ENCODE data around the gene RRP9.

RRP9 gene

GRCh38 chr3:51974277-51974962 is 32.7 kb upstream of the RRP9 start:
- FAIRE-seq (peak; percentile 21), DNase-seq (ENCODE audit: insufficient read length, low spot score) (no peak)

- FAIRE-seq = no peak
Measured at GRCh38 chr3:51971350-51971749, 29.6 kb upstream of the RRP9 start.

GRCh38 chr3:51970606-51971300 is 29.0 kb upstream of the RRP9 start:
- FAIRE-seq = no peak

More at GRCh38 chr3:51971350-51971749, 29.6 kb upstream of the RRP9 start:
- DNase-seq (ENCODE audit: insufficient read length, low spot score) = no peak

GRCh38 chr3:51969841-51970240 is 28.1 kb upstream of the RRP9 start:
- no peak for DNase-seq (ENCODE audit: insufficient read length, low spot score)
- no peak for FAIRE-seq

More at GRCh38 chr3:51970606-51971300, 29.0 kb upstream of the RRP9 start:
- DNase-seq (ENCODE audit: insufficient read length, low spot score) = no peak

GRCh38 chr3:51968883-51969678 is 27.4 kb upstream of the RRP9 start:
- DNase-seq (ENCODE audit: insufficient read length, low spot score) (no peak), FAIRE-seq (no peak)

- FAIRE-seq (peak; percentile 42), DNase-seq (ENCODE audit: insufficient read length, low spot score) (no peak)
Measured at GRCh38 chr3:51968170-51968775, 26.6 kb upstream of the RRP9 start.

- DNase-seq (ENCODE audit: insufficient read length, low spot score) (peak; percentile 53), FAIRE-seq (no peak)
Measured at GRCh38 chr3:51967384-51968169, 25.9 kb upstream of the RRP9 start, which contains the start of gene PCBP4. Gene PCBP4 (minus strand): TSS chr3:51967454. CDS start chr3:51961240, 6,214 bp downstream.

GRCh38 chr3:51966922-51967383 is 25.2 kb upstream of the RRP9 start:
- DNase-seq (ENCODE audit: insufficient read length, low spot score) (no peak), FAIRE-seq (no peak)

GRCh38 chr3:51966486-51966885 is 24.8 kb upstream of the RRP9 start:
- no peak for FAIRE-seq
- no peak for DNase-seq (ENCODE audit: insufficient read length, low spot score)

GRCh38 chr3:51966016-51966415 is 24.3 kb upstream of the RRP9 start:
- no peak for FAIRE-seq
- no peak for DNase-seq (ENCODE audit: insufficient read length, low spot score)

- FAIRE-seq = no peak
- no peak for DNase-seq (ENCODE audit: insufficient read length, low spot score)
Measured at GRCh38 chr3:51964521-51964920, 22.8 kb upstream of the RRP9 start.

- DNase-seq (ENCODE audit: insufficient read length, low spot score) (no peak), FAIRE-seq (no peak)
Measured at GRCh38 chr3:51963951-51964451, 22.3 kb upstream of the RRP9 start.

- DNase-seq (ENCODE audit: insufficient read length, low spot score) (no peak), FAIRE-seq (no peak)
Measured at GRCh38 chr3:51962854-51963530, 21.3 kb upstream of the RRP9 start.

- FAIRE-seq (no peak), DNase-seq (ENCODE audit: insufficient read length, low spot score) (no peak)
Measured at GRCh38 chr3:51961602-51962569, 20.2 kb upstream of the RRP9 start.

GRCh38 chr3:51961011-51961410 is 19.3 kb upstream of the RRP9 start:
- FAIRE-seq (no peak), DNase-seq (ENCODE audit: insufficient read length, low spot score) (no peak)

GRCh38 chr3:51960386-51960785 is 18.7 kb upstream of the RRP9 start:
- no peak for DNase-seq (ENCODE audit: insufficient read length, low spot score)
- FAIRE-seq = no peak

GRCh38 chr3:51959651-51960050 is 17.9 kb upstream of the RRP9 start:
- no peak for FAIRE-seq
- no peak for DNase-seq (ENCODE audit: insufficient read length, low spot score)
